ENCODE results near the gene MYBPC2. TPM values are rescaled to one million over a fixed set of nuclear protein-coding genes. Genes with fewer than 3 reads are reported as not detected.
A peak's percentile ranks its signal among the peaks of the same experiment; 100 is the strongest.

The MYBPC2 gene
- total RNA-seq, 1 donor from 2014 or later = 1.4 TPM

DNA sequence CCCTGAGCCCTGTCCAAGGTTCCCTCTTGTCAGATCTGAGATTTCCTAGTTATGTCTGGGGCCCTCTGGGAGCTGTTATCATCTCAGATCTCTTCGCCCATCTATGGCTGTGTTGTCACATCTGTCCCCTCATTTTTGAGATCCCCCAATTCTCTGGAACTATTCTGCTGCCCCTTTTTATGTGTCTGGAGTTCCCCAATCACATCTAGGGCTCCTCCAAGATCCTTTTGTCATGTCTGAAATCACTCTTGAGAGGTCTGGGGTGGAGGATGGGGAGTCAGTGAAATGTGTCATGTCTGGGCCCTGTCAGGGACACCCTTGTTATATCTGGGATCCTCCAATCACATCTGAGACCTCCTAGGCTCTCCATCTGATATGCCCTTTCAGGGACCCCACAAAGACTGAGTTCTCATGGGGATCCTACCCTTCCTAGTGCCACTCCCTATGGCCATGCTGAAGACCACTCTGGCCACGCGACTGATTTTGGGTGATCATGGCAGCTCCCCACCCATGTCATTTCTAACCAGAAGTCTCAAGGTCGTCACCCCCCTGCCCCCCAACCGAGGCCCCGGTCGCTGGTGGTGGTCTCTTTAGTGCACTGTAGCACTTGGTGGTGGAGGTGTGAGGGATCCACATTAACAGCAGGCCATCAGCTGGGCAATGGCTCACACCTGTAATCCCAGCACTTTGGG lies 3.8 kb upstream of the MYBPC2 start:
- CTCF ChIA-PET = interaction anchor here (1.4 to 2.3 kb wide), 4 partner anchors 8 to 31 kb away, joined by 3 to 6 read pairs (median 5); no protein-coding TSS in a partner anchor

DNA sequence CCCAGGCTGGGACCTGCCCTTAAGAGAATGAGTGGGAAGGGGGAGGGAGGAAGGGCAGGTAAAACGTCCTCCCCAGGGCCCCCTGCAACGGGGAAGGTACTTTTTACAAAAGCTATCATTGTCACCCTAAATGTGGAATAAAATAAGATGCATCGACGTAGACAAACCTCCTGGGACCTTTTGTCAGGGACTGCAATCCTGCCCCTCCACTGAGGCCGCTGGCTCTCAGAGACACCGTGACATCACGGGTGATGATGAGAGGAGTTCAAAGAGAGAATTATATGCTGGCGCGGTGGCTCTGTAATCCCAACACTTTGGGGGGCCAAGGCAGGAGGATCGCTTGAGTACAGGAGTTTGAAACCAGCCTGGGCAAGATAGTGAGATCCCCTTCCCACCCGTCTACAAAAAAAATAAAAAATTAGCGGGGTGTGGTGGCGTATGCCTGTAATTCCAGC lies 1.8 kb upstream of the MYBPC2 start:
- Mint-ChIP-seq H3K36me3 (ENCODE audit: low read depth) (peaks cover 28% of the 10 kb centered on the region), H3K27ac (peak overlapping the region; percentile 95), H3K27me3 (no peaks in the 10 kb centered on the region), H3K4me1 (peaks cover 92% of the 10 kb centered on the region), H3K4me3 (peak overlapping the region; percentile 89), H3K9me3 (no peaks in the 10 kb centered on the region)
- POLR2A ChIA-PET = interaction anchor here (0.5 to 10.8 kb wide), 18 partner anchors 12 to 1649 kb away, joined by 3 to 282 read pairs (median 4); partner anchors contain the start of genes JOSD2, KCNC3, NR1H2 and POLD1
- DNase-seq (peak; percentile 56), ATAC-seq (ENCODE audit: low read depth) (peak; percentile 32)
- CTCF ChIA-PET = interaction anchor here (0.9 to 2.3 kb wide), 4 partner anchors 10 to 73 kb away, joined by 3 to 6 read pairs (median 4); no protein-coding TSS in a partner anchor
- intact Hi-C loops (cut with micrococcal nuclease) = loop anchor here (1.0 to 2.0 kb wide), 6 partner anchors 13 to 102 kb away; partner anchors contain the start of genes KCNC3, NR1H2, POLD1 and SPIB
- TF ChIP-seq, protein P1, sequence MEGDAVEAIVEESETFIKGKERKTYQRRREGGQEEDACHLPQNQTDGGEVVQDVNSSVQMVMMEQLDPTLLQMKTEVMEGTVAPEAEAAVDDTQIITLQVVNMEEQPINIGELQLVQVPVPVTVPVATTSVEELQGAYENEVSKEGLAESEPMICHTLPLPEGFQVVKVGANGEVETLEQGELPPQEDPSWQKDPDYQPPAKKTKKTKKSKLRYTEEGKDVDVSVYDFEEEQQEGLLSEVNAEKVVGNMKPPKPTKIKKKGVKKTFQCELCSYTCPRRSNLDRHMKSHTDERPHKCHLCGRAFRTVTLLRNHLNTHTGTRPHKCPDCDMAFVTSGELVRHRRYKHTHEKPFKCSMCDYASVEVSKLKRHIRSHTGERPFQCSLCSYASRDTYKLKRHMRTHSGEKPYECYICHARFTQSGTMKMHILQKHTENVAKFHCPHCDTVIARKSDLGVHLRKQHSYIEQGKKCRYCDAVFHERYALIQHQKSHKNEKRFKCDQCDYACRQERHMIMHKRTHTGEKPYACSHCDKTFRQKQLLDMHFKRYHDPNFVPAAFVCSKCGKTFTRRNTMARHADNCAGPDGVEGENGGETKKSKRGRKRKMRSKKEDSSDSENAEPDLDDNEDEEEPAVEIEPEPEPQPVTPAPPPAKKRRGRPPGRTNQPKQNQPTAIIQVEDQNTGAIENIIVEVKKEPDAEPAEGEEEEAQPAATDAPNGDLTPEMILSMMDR (IDR thresholded peaks at IDR 0.05) = no peak

More for the DNA sequence above, 3.8 kb upstream of the MYBPC2 start:
- intact Hi-C loops (cut with micrococcal nuclease) = loop anchor here (1.0 kb wide), 1 partner anchor 61 kb away; no protein-coding TSS in a partner anchor
- POLR2A ChIA-PET = interaction anchor here (0.6 to 10.8 kb wide), 8 partner anchors 10 to 86 kb away, joined by 3 to 282 read pairs (median 5); partner anchors contain the start of genes EMC10, NR1H2, POLD1 and SPIB
- ATAC-seq (ENCODE audit: low read depth) (no peak), DNase-seq (no peak)
- Mint-ChIP-seq H3K4me3 (peak overlapping the region; percentile 56), H3K4me1 (peaks cover 81% of the 10 kb centered on the region), H3K27me3 (no peaks in the 10 kb centered on the region), H3K36me3 (ENCODE audit: low read depth) (peaks cover 42% of the 10 kb centered on the region), H3K9me3 (no peaks in the 10 kb centered on the region), H3K27ac (peak overlapping the region; percentile 95)
- TF ChIP-seq, protein P1 (IDR thresholded peaks at IDR 0.05) = no peak

- DNase-seq (peak; percentile 91), ATAC-seq (ENCODE audit: low read depth) (peak; percentile 64)
- Mint-ChIP-seq H3K36me3 (ENCODE audit: low read depth) (peaks cover 25% of the 10 kb centered on the region), H3K27ac (peak overlapping the region; percentile 95), H3K27me3 (no peaks in the 10 kb centered on the region), H3K4me1 (peaks cover 95% of the 10 kb centered on the region), H3K9me3 (no peaks in the 10 kb centered on the region), H3K4me3 (peak overlapping the region; percentile 89)
- POLR2A ChIA-PET = interaction anchor here (0.5 to 10.8 kb wide), 20 partner anchors 13 to 1649 kb away, joined by 3 to 282 read pairs (median 4); partner anchors contain the start of genes EMC10, GARIN5A, JOSD2 and KCNC3
- TF ChIP-seq, protein P1 (IDR thresholded peaks at IDR 0.05) = no peak
- CTCF ChIA-PET = interaction anchor here (0.9 to 2.3 kb wide), 4 partner anchors 11 to 74 kb away, joined by 3 to 6 read pairs (median 4); no protein-coding TSS in a partner anchor
- intact Hi-C loops (cut with micrococcal nuclease) = loop anchor here (1.0 to 2.0 kb wide), 6 partner anchors 13 to 102 kb away; partner anchors contain the start of genes KCNC3, NR1H2, POLD1 and SPIB
Measured at GRCh38 chr19:50431343-50432220, 1.1 kb upstream of the MYBPC2 start.

DNA sequence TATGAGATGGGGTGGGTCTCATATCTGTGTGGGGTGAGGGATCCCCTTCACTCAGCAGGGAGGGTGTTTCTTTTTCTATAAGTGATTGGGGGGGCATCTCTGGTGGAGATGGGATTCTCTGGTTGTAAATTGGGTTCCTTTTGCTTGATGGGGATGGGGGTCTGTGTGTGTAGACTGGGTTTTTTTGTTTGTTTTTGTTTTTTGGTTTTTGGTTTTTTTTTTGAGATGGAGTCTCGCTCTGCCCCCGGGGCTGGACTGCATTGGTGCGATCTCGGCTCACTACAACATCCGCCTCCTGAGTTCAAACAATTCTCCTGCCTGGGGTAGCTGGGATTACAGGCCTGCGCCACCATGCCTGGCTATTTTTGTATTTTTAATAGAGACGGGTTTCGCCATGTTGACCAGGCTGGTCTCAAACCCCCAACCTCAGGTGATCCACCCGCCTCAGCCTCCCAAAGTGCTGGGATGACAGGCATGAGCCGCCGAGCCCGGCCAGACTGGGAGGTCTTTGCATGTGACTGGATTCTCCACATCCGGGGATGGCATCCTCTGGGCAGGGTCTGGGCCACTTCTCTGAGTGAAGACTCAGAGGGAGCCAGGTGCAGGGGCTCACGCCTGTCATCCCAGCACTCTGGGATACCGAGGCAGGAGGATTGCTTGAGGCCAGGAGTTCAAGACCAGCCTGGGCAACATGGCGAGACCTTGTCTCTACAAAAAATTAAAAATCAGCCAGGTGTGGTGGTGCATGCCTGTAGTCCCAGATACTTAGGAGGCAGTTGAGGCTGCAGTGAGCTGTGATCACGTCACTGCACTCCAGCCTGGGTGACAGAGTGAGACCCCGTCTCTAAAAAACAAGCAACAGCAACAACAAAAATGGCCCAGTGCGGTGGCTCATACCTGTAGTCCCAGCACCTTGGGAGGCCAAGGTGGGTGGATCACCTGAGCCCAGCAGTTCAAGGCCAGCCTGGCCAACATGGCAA lies 799 bp downstream of the MYBPC2 start:
- TF ChIP-seq, protein P1 (IDR thresholded peaks at IDR 0.05) = no peak
- H3K4me3 Mint-ChIP-seq = peak overlapping the region; percentile 89
- POLR2A ChIA-PET = interaction anchor here (1.0 to 10.8 kb wide), 4 partner anchors 15 to 50 kb away, joined by 3 to 282 read pairs (median 8); partner anchors contain the start of genes POLD1 and SPIB
- DNase-seq (no peak), ATAC-seq (ENCODE audit: low read depth) (no peak)
- CTCF ChIA-PET = interaction anchor here (1.1 kb wide), 1 partner anchor 18 kb away, joined by 3 read pairs; no protein-coding TSS in a partner anchor
- peaks cover 11% of the 10 kb centered on the region for H3K36me3 Mint-ChIP-seq (ENCODE audit: low read depth)
- intact Hi-C loops (cut with micrococcal nuclease) = loop anchor here (1.0 kb wide), 1 partner anchor 28 kb away; no protein-coding TSS in a partner anchor
- H3K9me3 Mint-ChIP-seq = no peaks in the 10 kb centered on the region
- H3K27ac Mint-ChIP-seq = peak overlapping the region; percentile 85
- H3K4me1 Mint-ChIP-seq = peaks cover 82% of the 10 kb centered on the region
- no peaks in the 10 kb centered on the region for H3K27me3 Mint-ChIP-seq
